ENCODE results near the gene ERGIC2. TPM values are rescaled to one million over a fixed set of nuclear protein-coding genes. Genes with fewer than 3 reads are reported as not detected.

The ERGIC2 gene
- total and polyA plus RNA-seq, 10 of the 15 experiments (the other 5 are each of a cell fraction or from before 2014, with no cell fraction given), result 26.1 to 181 (median 83.9) TPM

GRCh38 chr12:29389295-29389919, 8.4 kb upstream of the ERGIC2 start:
- H3K4me1 ChIP-seq (ENCODE audit: control insufficient read depth, insufficient read depth, low read length), result no peaks in the 10 kb centered on the region
- ATAC-seq (no peak), DNase-seq (ENCODE audit: low read depth, low spot score) (no peak), FAIRE-seq (no peak)
- H3K4me3 ChIP-seq, result no peak overlapping the region
- RAD21 ChIA-PET (ENCODE audit: unreplicated experiment), result no interaction called here
- H3K36me3 ChIP-seq (ENCODE audit: control insufficient read depth in 2 of 2, insufficient read depth in 2 of 2, low read length in 1 of 2), result no peaks in the 10 kb centered on the region
- no peak overlapping the region for H3K4me2 ChIP-seq (ENCODE audit: control insufficient read depth, insufficient read depth)
- H3K27me3 ChIP-seq (replicated peaks in 1 of 2; ENCODE audit: control insufficient read depth in 2 of 2, insufficient read depth in 2 of 2, low read length in 1 of 2), result no peaks in the 10 kb centered on the region
- H3K79me2 ChIP-seq (ENCODE audit: control insufficient read depth, insufficient read depth, low read length), result no peaks in the 10 kb centered on the region
- intact Hi-C loops (cut with micrococcal nuclease; ENCODE audit: unreplicated experiment), result no loop called here
- no peak overlapping the region for H2AFZ ChIP-seq (ENCODE audit: control insufficient read depth, low read depth, low read length)
- no peaks in the 10 kb centered on the region for H3K9me3 ChIP-seq (replicated peaks; ENCODE audit: control insufficient read depth, insufficient read depth, low read length)
- POLR2A ChIA-PET, result no interaction called here
- TF ChIP-seq BRCA1 (IDR thresholded peaks at IDR 0.05; ENCODE audit: low read depth, low read length), result no peak
- TF ChIP-seq SPI1 (IDR thresholded peaks at IDR 0.05; ENCODE audit: borderline replicate concordance, insufficient read depth, low read depth, low read length), result no peak
- TF ChIP-seq EZH2 (IDR thresholded peaks at IDR 0.05; ENCODE audit: borderline replicate concordance, control insufficient read depth, low read depth, low read length), result no peak
- no peak for TF ChIP-seq CUX1 (IDR thresholded peaks at IDR 0.05; ENCODE audit: insufficient replicate concordance, low read depth, low read length)
- no peak for TF ChIP-seq RFX5 (IDR thresholded peaks at IDR 0.05; ENCODE audit: low read depth, low read length)
- no peak for TF ChIP-seq ATF2 (IDR thresholded peaks at IDR 0.05; ENCODE audit: low read length)
- TF ChIP-seq ZBTB33 (IDR thresholded peaks at IDR 0.05), result no peak
- no peak for TF ChIP-seq JUND (IDR thresholded peaks at IDR 0.05; ENCODE audit: low read depth, low read length)
- TF ChIP-seq SREBF1 (IDR thresholded peaks at IDR 0.05; ENCODE audit: low read length), result no peak
- CTCF ChIA-PET, result no interaction called here
- no TSS peak for BruUV-seq (replicated peaks)
- H3K9ac ChIP-seq (ENCODE audit: control insufficient read depth, insufficient read depth, low read length), result no peak overlapping the region
- in situ Hi-C loops (cut with MboI), result no loop called here
- no peaks in the 10 kb centered on the region for H4K20me1 ChIP-seq (ENCODE audit: control insufficient read depth, insufficient read depth)
- 91% methylated on average over 55 of the region's 65 CpGs for WGBS (ENCODE audit: insufficient coverage, insufficient replicate concordance, low lambda C conversion rate, missing lambda C conversion rate)
- no peak overlapping the region for H3K27ac ChIP-seq (ENCODE audit: control insufficient read depth, insufficient read depth)
- SMC1A ChIA-PET (ENCODE audit: uncharacterized antibody, unreplicated experiment), result no interaction called here

All from GM12878 (cell line).